ENCODE results near the gene PTOV1.

Gene PTOV1

GRCh38 chr19:49881186-49881585 is 30.2 kb downstream of the PTOV1 start:
- no peak overlapping the region for H3K9ac ChIP-seq (ENCODE audit: insufficient read length, low read depth)
- TF ChIP-seq ZNF274 (IDR thresholded peaks at IDR 0.05; ENCODE audit: low read depth, low read length) (no peak), SUZ12 (IDR thresholded peaks at IDR 0.05; ENCODE audit: extremely low read depth, insufficient read depth, insufficient read length) (no peak), YY1 (IDR thresholded peaks at IDR 0.05; ENCODE audit: insufficient read depth, insufficient read length) (no peak)
- DNase-seq (ENCODE audit: low read depth, low spot score) = no peak
- H3K9me3 ChIP-seq (ENCODE audit: insufficient read depth, low read length) = no peaks in the 10 kb centered on the region
- peaks cover 6% of the 10 kb centered on the region for H3K4me1 ChIP-seq (ENCODE audit: insufficient read depth, insufficient read length)
- H3K27me3 ChIP-seq (ENCODE audit: insufficient read depth, insufficient read length) = no peaks in the 10 kb centered on the region
- no peak overlapping the region for H3K4me3 ChIP-seq (ENCODE audit: insufficient read length, low read depth)
- H3K36me3 ChIP-seq (ENCODE audit: insufficient read depth, insufficient read length, low read length) = peaks cover 66% of the 10 kb centered on the region

- no peaks in the 10 kb centered on the region for H3K9me3 ChIP-seq (ENCODE audit: insufficient read depth, low read length)
- no peak overlapping the region for H3K4me3 ChIP-seq (ENCODE audit: insufficient read length, low read depth)
- DNase-seq (ENCODE audit: low read depth, low spot score) = no peak
- H3K4me1 ChIP-seq (ENCODE audit: insufficient read depth, insufficient read length) = peaks cover 6% of the 10 kb centered on the region
- H3K36me3 ChIP-seq (ENCODE audit: insufficient read depth, insufficient read length, low read length) = peaks cover 71% of the 10 kb centered on the region
- H3K27me3 ChIP-seq (ENCODE audit: insufficient read depth, insufficient read length) = no peaks in the 10 kb centered on the region
- TF ChIP-seq SUZ12 (IDR thresholded peaks at IDR 0.05; ENCODE audit: extremely low read depth, insufficient read depth, insufficient read length) = no peak
- TF ChIP-seq ZNF274 (IDR thresholded peaks at IDR 0.05; ENCODE audit: low read depth, low read length) = no peak
- no peak for TF ChIP-seq YY1 (IDR thresholded peaks at IDR 0.05; ENCODE audit: insufficient read depth, insufficient read length)
- H3K9ac ChIP-seq (ENCODE audit: insufficient read length, low read depth) = no peak overlapping the region
Observed at GRCh38 chr19:49881672-49882394, 30.9 kb downstream of the PTOV1 start.

- Histone ChIP-seq H3K27me3 (ENCODE audit: insufficient read depth, insufficient read length) (no peaks in the 10 kb centered on the region), H3K9me3 (ENCODE audit: insufficient read depth, low read length) (no peaks in the 10 kb centered on the region), H3K4me1 (ENCODE audit: insufficient read depth, insufficient read length) (peaks cover 6% of the 10 kb centered on the region), H3K4me3 (ENCODE audit: insufficient read length, low read depth) (no peak overlapping the region), H3K9ac (ENCODE audit: insufficient read length, low read depth) (no peak overlapping the region), H3K36me3 (ENCODE audit: insufficient read depth, insufficient read length, low read length) (peaks cover 71% of the 10 kb centered on the region)
- TF ChIP-seq YY1 (IDR thresholded peaks at IDR 0.05; ENCODE audit: insufficient read depth, insufficient read length) (no peak), SUZ12 (IDR thresholded peaks at IDR 0.05; ENCODE audit: extremely low read depth, insufficient read depth, insufficient read length) (no peak)
- DNase-seq (ENCODE audit: low read depth, low spot score) = no peak
Observed at GRCh38 chr19:49882643-49883042, 31.7 kb downstream of the PTOV1 start.

GRCh38 chr19:49883094-49883493 is 32.1 kb downstream of the PTOV1 start:
- H3K27me3 ChIP-seq (ENCODE audit: insufficient read depth, insufficient read length) = no peaks in the 10 kb centered on the region
- peaks cover 71% of the 10 kb centered on the region for H3K36me3 ChIP-seq (ENCODE audit: insufficient read depth, insufficient read length, low read length)
- no peak for DNase-seq (ENCODE audit: low read depth, low spot score)
- no peak overlapping the region for H3K9ac ChIP-seq (ENCODE audit: insufficient read length, low read depth)
- no peak for TF ChIP-seq SUZ12 (IDR thresholded peaks at IDR 0.05; ENCODE audit: extremely low read depth, insufficient read depth, insufficient read length)
- no peak overlapping the region for H3K4me3 ChIP-seq (ENCODE audit: insufficient read length, low read depth)
- no peaks in the 10 kb centered on the region for H3K9me3 ChIP-seq (ENCODE audit: insufficient read depth, low read length)
- H3K4me1 ChIP-seq (ENCODE audit: insufficient read depth, insufficient read length) = peaks cover 6% of the 10 kb centered on the region

- Histone ChIP-seq H3K27me3 (ENCODE audit: insufficient read depth, insufficient read length) (no peaks in the 10 kb centered on the region), H3K4me3 (ENCODE audit: insufficient read length, low read depth) (no peak overlapping the region), H3K36me3 (ENCODE audit: insufficient read depth, insufficient read length, low read length) (peaks cover 69% of the 10 kb centered on the region), H3K9ac (ENCODE audit: insufficient read length, low read depth) (no peak overlapping the region), H3K9me3 (ENCODE audit: insufficient read depth, low read length) (peaks cover 2% of the 10 kb centered on the region; the same call in 1 of the 2 replicates), H3K4me1 (ENCODE audit: insufficient read depth, insufficient read length) (peaks cover 1% of the 10 kb centered on the region)
- DNase-seq (ENCODE audit: low read depth, low spot score) = no peak
- TF ChIP-seq SUZ12 (IDR thresholded peaks at IDR 0.05; ENCODE audit: extremely low read depth, insufficient read depth, insufficient read length) = no peak
- no peak for TF ChIP-seq ZNF274 (IDR thresholded peaks at IDR 0.05; ENCODE audit: low read depth, low read length)
- no peak for TF ChIP-seq YY1 (IDR thresholded peaks at IDR 0.05; ENCODE audit: insufficient read depth, insufficient read length)
Observed at GRCh38 chr19:49884109-49884508, 33.1 kb downstream of the PTOV1 start.

- no peaks in the 10 kb centered on the region for H3K27me3 ChIP-seq (ENCODE audit: insufficient read depth, insufficient read length)
- peaks cover 69% of the 10 kb centered on the region for H3K36me3 ChIP-seq (ENCODE audit: insufficient read depth, insufficient read length, low read length)
- H3K9me3 ChIP-seq (ENCODE audit: insufficient read depth, low read length) = peaks cover 8% of the 10 kb centered on the region; the same call in 1 of the 2 replicates
- TF ChIP-seq YY1 (IDR thresholded peaks at IDR 0.05; ENCODE audit: insufficient read depth, insufficient read length) (no peak), SUZ12 (IDR thresholded peaks at IDR 0.05; ENCODE audit: extremely low read depth, insufficient read depth, insufficient read length) (no peak), ZNF274 (IDR thresholded peaks at IDR 0.05; ENCODE audit: low read depth, low read length) (no peak)
- peaks cover under 1% of the 10 kb centered on the region for H3K4me1 ChIP-seq (ENCODE audit: insufficient read depth, insufficient read length)
- H3K9ac ChIP-seq (ENCODE audit: insufficient read length, low read depth) = peak overlapping the region; percentile 8
- DNase-seq (ENCODE audit: low read depth, low spot score) = no peak
- no peak overlapping the region for H3K4me3 ChIP-seq (ENCODE audit: insufficient read length, low read depth)
Observed at GRCh38 chr19:49884760-49885159, 33.8 kb downstream of the PTOV1 start.

- DNase-seq (ENCODE audit: low read depth, low spot score) = no peak
- no peak for TF ChIP-seq ZNF274 (IDR thresholded peaks at IDR 0.05; ENCODE audit: low read depth, low read length)
- no peak for TF ChIP-seq SUZ12 (IDR thresholded peaks at IDR 0.05; ENCODE audit: extremely low read depth, insufficient read depth, insufficient read length)
- no peak for TF ChIP-seq YY1 (IDR thresholded peaks at IDR 0.05; ENCODE audit: insufficient read depth, insufficient read length)
- Histone ChIP-seq H3K4me1 (ENCODE audit: insufficient read depth, insufficient read length) (peaks cover 11% of the 10 kb centered on the region), H3K27me3 (ENCODE audit: insufficient read depth, insufficient read length) (no peaks in the 10 kb centered on the region), H3K4me3 (ENCODE audit: insufficient read length, low read depth) (no peak overlapping the region), H3K36me3 (ENCODE audit: insufficient read depth, insufficient read length, low read length) (peaks cover 48% of the 10 kb centered on the region), H3K9ac (ENCODE audit: insufficient read length, low read depth) (no peak overlapping the region), H3K9me3 (ENCODE audit: insufficient read depth, low read length) (peaks cover 11% of the 10 kb centered on the region; the same call in 1 of the 2 replicates)
Observed at GRCh38 chr19:49887037-49887664, 36.2 kb downstream of the PTOV1 start.

Data from NT2/D1 (cell line).